Ishikawa (cell line): ENCODE results near the gene ASIC2.

ENCODE experiments used
- CEBPB ChIP-seq: IDR thresholded peaks from 2 replicates; pipeline ENCODE4 v1.6.1; 2012
- CREB1 ChIP-seq: IDR thresholded peaks from 2 replicates; pipeline ENCODE4 v1.6.1; 2012; ENCODE audit warnings: low read depth
- EGR1 ChIP-seq: IDR thresholded peaks from 2 replicates; pipeline ENCODE4 v1.6.1; 2012
- EP300 ChIP-seq: IDR thresholded peaks from 2 replicates; pipeline ENCODE4 v1.6.1; 2012; ENCODE audit warnings: borderline replicate concordance
- FOXM1 ChIP-seq: IDR thresholded peaks from 2 replicates; pipeline ENCODE4 v1.6.1; 2012; ENCODE audit warnings: low read depth, borderline replicate concordance
- NFIC ChIP-seq: IDR thresholded peaks from 2 replicates; pipeline ENCODE4 v1.6.1; 2012
- RAD21 ChIP-seq: IDR thresholded peaks from 2 replicates; pipeline ENCODE4 v1.6.1; 2012; ENCODE audit warnings: low read depth
- TAF1 ChIP-seq: IDR thresholded peaks from 2 replicates; pipeline ENCODE4 v1.6.1; 2012; ENCODE audit warnings: low read depth, mild to moderate bottlenecking
- TCF12 ChIP-seq: IDR thresholded peaks from 2 replicates; pipeline ENCODE4 v1.6.1; 2012; ENCODE audit warnings: low read depth
- YY1 ChIP-seq: IDR thresholded peaks from 2 replicates; pipeline ENCODE4 v1.6.1; 2012; ENCODE audit warnings: low read depth
- TF ChIP-seq, protein P1 (sequence below): IDR thresholded peaks from 2 replicates; pipeline ENCODE4 v1.6.1; 2012; ENCODE audit warnings: low read depth, mild to moderate bottlenecking
- TF ChIP-seq, protein P2 (sequence below): IDR thresholded peaks from 2 replicates; pipeline ENCODE4 v1.6.1; 2012

DNA sequence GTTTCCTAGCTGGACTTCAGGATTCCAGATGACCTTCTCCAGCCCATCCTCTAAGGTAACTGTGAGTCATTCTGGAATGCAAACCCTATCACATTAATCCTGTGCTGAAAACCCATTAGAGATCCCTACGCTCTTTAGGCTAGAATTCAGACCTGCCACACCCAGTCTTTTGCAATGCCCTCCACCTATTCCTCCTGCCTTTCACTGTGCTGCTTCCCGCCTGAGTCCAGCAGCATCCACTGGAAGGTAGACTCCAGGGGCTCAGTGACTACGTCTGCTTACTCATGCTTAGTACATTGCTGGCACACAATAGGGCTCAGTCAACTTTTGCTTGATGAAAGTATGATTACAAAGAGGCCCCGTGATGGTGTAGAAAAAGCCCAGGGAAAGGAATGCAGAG lies 180.3 kb downstream of the ASIC2 start:
- TF ChIP-seq RAD21 = no peak
- TF ChIP-seq FOXM1 = no peak
- TF ChIP-seq TAF1 = no peak
- TF ChIP-seq EP300 = no peak
- TF ChIP-seq, protein P1, sequence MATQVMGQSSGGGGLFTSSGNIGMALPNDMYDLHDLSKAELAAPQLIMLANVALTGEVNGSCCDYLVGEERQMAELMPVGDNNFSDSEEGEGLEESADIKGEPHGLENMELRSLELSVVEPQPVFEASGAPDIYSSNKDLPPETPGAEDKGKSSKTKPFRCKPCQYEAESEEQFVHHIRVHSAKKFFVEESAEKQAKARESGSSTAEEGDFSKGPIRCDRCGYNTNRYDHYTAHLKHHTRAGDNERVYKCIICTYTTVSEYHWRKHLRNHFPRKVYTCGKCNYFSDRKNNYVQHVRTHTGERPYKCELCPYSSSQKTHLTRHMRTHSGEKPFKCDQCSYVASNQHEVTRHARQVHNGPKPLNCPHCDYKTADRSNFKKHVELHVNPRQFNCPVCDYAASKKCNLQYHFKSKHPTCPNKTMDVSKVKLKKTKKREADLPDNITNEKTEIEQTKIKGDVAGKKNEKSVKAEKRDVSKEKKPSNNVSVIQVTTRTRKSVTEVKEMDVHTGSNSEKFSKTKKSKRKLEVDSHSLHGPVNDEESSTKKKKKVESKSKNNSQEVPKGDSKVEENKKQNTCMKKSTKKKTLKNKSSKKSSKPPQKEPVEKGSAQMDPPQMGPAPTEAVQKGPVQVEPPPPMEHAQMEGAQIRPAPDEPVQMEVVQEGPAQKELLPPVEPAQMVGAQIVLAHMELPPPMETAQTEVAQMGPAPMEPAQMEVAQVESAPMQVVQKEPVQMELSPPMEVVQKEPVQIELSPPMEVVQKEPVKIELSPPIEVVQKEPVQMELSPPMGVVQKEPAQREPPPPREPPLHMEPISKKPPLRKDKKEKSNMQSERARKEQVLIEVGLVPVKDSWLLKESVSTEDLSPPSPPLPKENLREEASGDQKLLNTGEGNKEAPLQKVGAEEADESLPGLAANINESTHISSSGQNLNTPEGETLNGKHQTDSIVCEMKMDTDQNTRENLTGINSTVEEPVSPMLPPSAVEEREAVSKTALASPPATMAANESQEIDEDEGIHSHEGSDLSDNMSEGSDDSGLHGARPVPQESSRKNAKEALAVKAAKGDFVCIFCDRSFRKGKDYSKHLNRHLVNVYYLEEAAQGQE = no peak
- no peak for TF ChIP-seq NFIC
- TF ChIP-seq YY1 = no peak
- TF ChIP-seq, protein P2, sequence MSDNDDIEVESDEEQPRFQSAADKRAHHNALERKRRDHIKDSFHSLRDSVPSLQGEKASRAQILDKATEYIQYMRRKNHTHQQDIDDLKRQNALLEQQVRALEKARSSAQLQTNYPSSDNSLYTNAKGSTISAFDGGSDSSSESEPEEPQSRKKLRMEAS = no peak
- TF ChIP-seq CREB1 = no peak
- TF ChIP-seq TCF12 = no peak
- TF ChIP-seq EGR1 = no peak
- no peak for TF ChIP-seq CEBPB
